Mucosa of descending colon (tissue), 3 donors: ENCODE results near the gene MCCC2. TPM values are rescaled to one million over a fixed set of nuclear protein-coding genes. Genes with fewer than 3 reads are reported as not detected.

Source experiments
- ATAC-seq: fragments of 200-7000 bp; cut with Tn5 transposase; one replicate; pipeline ENCODE4 v1.9.1; 2020; ENCODE audit warnings: mild to moderate bottlenecking, moderate library complexity
- DNase-seq, 3 donors: peaks; one replicate each; pipeline ENCODE4 v3.0.0-alpha.2; 2020
- H3K36me3 ChIP-seq: fragments of 200-600 bp; one replicate; pipeline ENCODE4 v1.8.0; 2021; ENCODE audit warnings: low read depth, mild to moderate bottlenecking
- H3K4me1 ChIP-seq: fragments of 200-600 bp; one replicate; pipeline ENCODE4 v1.8.0; 2021; ENCODE audit warnings: low read depth, mild to moderate bottlenecking
- H3K4me3 ChIP-seq: fragments of 200-600 bp; one replicate; pipeline ENCODE4 v1.8.0; 2021; ENCODE audit warnings: mild to moderate bottlenecking
- H3K9me3 ChIP-seq: fragments of 200-600 bp; one replicate; pipeline ENCODE4 v1.8.0; 2021; ENCODE audit warnings: mild to moderate bottlenecking
- intact Hi-C, 2 donors: fragments of 100-400 bp; cut with DNase I in 1 of 2; cut with micrococcal nuclease in 1 of 2; formaldehyde crosslinking; loops; one replicate each; pipeline versions ENCODE4 v1.11.0 to v1.11.1; 2022; cut with DNase I, micrococcal nuclease
- total RNA-seq, 3 donors: library from RNA; stranded (reverse); fragmentation: NEBNext Ultra II Directional in 2 of 3; extraction: Animal tissue kit (Norgen Biotek cat#: 25700) in 2 of 3; gene quantifications; one replicate each; pipeline versions ENCODE4 v1.2.1 to v1.2.4, GENCODE V29; 2021 to 2023
- TF ChIP-seq, protein P1 (sequence below): fragments of 200-600 bp; IDR thresholded peaks from one replicate; pipeline ENCODE4 v1.8.0; 2022; ENCODE audit warnings: antibody characterized with exemption, mild to moderate bottlenecking
- donor health status: DM: no; HTN: no; CAD: no; lungs with moderate emphysema.
- donor health status: DM: no; HTN: no; CAD: no.
- donor health status: DM: no; HTN: yes; CAD: no.

Gene MCCC2
- total RNA-seq, 3 donors from 2014 or later, result 32.3 to 63.8 (median 54.0) TPM

DNA sequence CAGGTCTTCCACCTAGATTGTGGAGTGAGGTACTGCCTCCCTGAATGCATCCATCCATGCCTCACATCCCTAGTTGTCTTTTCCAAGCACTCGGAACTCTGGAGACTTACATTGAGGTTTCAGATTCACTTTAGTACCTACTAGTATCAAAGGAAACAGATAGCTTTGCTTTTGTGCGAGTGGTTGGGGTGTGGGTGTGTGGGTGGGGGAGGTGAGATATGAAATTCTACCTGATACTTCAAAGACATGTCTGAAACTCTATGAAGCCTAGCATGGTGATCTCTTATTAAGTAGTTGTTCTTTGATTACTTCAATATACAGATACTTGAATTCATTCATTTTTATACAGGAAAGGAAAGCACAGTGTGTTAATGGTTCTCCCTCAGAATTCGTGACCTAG, 64.4 kb downstream of the MCCC2 start:
- TF ChIP-seq, protein P1, sequence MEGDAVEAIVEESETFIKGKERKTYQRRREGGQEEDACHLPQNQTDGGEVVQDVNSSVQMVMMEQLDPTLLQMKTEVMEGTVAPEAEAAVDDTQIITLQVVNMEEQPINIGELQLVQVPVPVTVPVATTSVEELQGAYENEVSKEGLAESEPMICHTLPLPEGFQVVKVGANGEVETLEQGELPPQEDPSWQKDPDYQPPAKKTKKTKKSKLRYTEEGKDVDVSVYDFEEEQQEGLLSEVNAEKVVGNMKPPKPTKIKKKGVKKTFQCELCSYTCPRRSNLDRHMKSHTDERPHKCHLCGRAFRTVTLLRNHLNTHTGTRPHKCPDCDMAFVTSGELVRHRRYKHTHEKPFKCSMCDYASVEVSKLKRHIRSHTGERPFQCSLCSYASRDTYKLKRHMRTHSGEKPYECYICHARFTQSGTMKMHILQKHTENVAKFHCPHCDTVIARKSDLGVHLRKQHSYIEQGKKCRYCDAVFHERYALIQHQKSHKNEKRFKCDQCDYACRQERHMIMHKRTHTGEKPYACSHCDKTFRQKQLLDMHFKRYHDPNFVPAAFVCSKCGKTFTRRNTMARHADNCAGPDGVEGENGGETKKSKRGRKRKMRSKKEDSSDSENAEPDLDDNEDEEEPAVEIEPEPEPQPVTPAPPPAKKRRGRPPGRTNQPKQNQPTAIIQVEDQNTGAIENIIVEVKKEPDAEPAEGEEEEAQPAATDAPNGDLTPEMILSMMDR, result no peak
- Histone ChIP-seq H3K4me3 (no peak overlapping the region), H3K9me3 (no peaks in the 10 kb centered on the region), H3K4me1 (no peaks in the 10 kb centered on the region), H3K36me3 (peaks cover 6% of the 10 kb centered on the region)
- no peak for DNase-seq
- no peak for ATAC-seq
- intact Hi-C loops, result no loop called here

DNA sequence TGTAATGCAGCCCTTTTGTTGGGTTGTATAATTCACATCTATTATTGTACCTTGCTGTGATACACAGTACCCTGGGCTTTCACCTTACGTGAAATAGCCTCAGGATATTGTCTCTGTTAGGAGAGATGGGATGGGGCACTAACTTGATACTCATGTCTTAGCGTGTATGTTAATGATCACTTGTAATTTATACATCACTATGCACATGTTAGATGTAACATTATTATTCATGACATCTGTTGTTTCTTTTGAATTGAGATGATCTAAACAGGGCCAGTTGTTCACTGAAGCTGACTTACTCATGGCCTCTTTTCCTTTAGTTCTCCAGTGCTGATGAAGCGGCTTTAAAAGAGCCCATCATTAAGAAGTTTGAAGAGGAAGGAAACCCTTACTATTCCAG, 65.2 kb downstream of the MCCC2 start:
- intact Hi-C loops, result no loop called here
- Histone ChIP-seq H3K4me1 (no peaks in the 10 kb centered on the region), H3K9me3 (no peaks in the 10 kb centered on the region), H3K4me3 (no peak overlapping the region), H3K36me3 (peaks cover 6% of the 10 kb centered on the region)
- TF ChIP-seq, protein P1, result no peak
- no peak for ATAC-seq
- DNase-seq, result no peak

DNA sequence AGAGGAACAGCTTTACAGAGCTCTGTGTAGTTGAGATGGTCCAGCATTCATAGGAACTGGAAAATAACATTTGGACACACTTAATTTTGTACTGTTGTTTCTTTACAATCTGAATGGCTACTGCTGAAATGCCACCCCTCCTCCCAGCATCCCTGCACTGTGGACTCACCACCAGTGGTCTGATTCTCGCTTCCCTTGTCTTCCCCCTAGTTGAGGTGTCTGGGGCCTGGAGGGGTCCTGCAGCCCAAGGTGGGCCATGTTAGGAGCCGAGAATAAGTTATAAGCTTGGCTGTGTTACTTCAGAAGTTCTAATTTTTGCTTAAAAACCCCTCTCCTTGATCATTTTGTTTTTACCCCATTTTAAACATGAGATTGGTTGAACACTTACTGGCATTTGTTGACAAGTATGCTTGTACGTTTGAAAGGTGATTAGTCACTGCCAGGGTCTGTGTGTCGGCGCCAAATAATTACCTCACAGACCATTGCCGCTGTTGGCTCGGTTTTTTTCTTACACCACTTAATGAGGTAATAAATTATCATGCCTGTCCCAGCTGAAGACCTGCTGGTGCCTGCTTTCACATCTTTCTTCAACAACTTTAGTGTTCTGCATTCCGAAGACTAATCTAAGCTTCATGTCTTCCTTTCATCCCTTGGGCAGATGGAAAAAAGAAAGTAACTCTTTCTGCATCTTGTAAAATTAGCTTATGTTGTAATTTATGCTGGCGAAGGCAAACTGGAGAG, 65.8 kb downstream of the MCCC2 start:
- TF ChIP-seq, protein P1, result no peak
- Histone ChIP-seq H3K9me3 (no peaks in the 10 kb centered on the region), H3K4me3 (no peak overlapping the region), H3K4me1 (no peaks in the 10 kb centered on the region), H3K36me3 (peaks cover 6% of the 10 kb centered on the region)
- ATAC-seq (no peak), DNase-seq (no peak)
- intact Hi-C loops, result no loop called here

DNA sequence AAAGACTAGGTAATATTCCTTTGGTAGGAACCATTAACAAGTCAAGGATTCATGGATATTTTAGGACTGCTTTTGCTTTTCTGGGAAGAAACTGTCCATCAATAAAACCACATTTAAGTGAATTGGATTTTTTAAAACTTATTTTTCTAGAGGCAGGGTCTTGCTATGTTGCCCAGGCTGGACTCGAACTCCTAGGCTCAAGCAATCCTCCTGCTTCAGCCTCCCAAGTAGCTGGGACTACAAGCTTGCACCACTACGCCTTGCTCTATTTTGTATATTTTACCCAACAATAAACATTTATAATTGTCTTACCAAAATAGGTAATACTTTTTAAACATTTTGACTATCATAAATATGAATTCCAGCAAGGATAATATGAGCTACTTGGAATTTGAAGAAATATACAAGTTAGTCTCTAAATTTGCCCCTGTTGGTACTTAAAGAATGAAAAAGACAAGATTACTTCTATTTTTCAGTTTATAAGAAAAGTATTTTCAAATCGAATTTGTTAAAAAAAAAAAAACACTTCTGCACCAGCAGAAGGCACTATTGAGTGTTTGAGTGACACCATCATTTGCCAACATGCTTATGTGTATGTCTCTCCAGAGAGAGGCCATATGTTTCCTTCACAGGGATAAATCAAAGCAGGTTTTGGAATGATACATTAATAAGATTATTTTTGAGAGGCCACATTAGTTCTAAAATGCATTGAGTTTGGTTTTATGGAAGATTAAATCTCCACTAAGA, 71.9 kb downstream of the MCCC2 start:
- ATAC-seq (no peak), DNase-seq (no peak)
- no peaks in the 10 kb centered on the region for H3K36me3 ChIP-seq
- H3K9me3 ChIP-seq, result no peaks in the 10 kb centered on the region
- intact Hi-C loops, result no loop called here
- H3K4me1 ChIP-seq, result no peaks in the 10 kb centered on the region
- TF ChIP-seq, protein P1, result no peak
- no peak overlapping the region for H3K4me3 ChIP-seq

DNA sequence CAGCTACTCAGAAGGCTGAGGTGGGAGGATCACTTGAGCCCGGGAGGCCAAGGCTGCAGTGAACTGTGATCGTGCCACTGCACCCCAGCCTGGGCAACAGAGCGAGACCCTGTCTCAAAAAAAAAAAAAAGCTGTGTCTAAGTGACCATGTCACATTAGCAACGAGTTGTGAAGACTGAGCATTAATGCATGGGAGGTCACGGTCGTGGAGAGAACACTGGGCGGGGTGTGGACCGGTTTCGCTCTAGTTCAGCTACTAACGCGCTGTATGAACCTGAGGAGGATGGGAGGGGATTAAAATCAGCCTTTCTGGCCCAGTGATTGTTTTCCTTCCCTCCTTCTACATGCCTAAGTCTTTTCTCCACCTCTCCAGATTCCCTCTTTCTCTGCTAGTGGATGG, 75.2 kb downstream of the MCCC2 start:
- TF ChIP-seq, protein P1, result no peak
- H3K36me3 ChIP-seq, result no peaks in the 10 kb centered on the region
- DNase-seq (no peak), ATAC-seq (no peak)
- intact Hi-C loops, result no loop called here
- no peak overlapping the region for H3K4me3 ChIP-seq
- no peaks in the 10 kb centered on the region for H3K4me1 ChIP-seq
- no peaks in the 10 kb centered on the region for H3K9me3 ChIP-seq
